GM18909 (cell line): ENCODE measurements around the gene PHLDB1.

Source experiments
- ATAC-seq: cut with Tn5 transposase; IDR thresholded peaks from one replicate; pipeline ENCODE4 v1.9.1; 2021; ENCODE audit warnings: mild to moderate bottlenecking; ENCODE audit not compliant: unreplicated experiment, poor library complexity

The PHLDB1 gene

GRCh38 chr11:118705111-118705741, 97.8 kb downstream of the PHLDB1 start:
- ATAC-seq: no peak

GRCh38 chr11:118705791-118706545, 98.6 kb downstream of the PHLDB1 start:
- no peak for ATAC-seq

GRCh38 chr11:118706546-118706825, 99.1 kb downstream of the PHLDB1 start:
- ATAC-seq: no peak
